HG02588 (cell line): ENCODE measurements around the gene NCOR1.

ENCODE experiments used
- ATAC-seq: cut with Tn5 transposase; IDR thresholded peaks from one replicate; pipeline ENCODE4 v1.9.1; 2021; ENCODE audit warnings: mild to moderate bottlenecking, moderate library complexity; ENCODE audit not compliant: unreplicated experiment

NCOR1 gene

DNA sequence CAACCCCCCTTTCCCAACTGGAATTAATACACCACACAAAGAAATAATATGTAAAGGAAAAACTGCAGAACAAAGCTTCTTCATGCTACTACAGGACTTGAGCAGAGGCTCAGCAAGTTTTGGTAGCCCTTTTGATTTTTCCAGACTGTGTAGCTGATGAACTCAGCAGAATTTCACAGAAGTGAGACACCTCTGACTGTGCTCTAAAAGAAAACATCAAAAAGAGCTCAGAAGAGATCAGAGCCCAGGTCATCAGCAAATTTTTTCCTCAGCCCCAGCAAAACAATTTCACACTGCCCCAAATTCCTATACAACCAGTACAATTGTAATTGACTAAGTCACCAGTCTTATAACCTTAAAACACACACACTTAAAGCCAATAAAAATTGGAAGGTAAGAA is 177.7 kb downstream of the NCOR1 start:
- no peak for ATAC-seq

DNA sequence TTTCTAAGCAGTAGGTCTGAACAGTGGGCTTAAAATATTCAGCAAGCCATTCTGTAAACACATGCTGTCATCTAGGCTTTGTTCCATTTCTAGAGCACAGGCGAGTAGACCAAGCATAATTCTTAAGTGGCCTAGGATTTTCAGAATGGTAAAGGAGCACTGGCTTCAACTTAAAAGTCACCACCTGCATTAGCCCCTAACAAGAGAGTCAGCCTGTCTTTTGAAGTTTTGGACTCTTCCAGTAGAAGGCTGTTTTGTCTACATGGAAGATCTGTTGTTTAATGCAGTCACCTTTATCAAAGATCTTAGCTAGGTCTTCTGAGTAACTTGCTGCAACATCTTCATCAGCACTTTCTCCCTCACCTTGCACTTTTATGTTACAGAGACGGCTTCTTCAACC is 179.1 kb downstream of the NCOR1 start:
- ATAC-seq, result no peak

DNA sequence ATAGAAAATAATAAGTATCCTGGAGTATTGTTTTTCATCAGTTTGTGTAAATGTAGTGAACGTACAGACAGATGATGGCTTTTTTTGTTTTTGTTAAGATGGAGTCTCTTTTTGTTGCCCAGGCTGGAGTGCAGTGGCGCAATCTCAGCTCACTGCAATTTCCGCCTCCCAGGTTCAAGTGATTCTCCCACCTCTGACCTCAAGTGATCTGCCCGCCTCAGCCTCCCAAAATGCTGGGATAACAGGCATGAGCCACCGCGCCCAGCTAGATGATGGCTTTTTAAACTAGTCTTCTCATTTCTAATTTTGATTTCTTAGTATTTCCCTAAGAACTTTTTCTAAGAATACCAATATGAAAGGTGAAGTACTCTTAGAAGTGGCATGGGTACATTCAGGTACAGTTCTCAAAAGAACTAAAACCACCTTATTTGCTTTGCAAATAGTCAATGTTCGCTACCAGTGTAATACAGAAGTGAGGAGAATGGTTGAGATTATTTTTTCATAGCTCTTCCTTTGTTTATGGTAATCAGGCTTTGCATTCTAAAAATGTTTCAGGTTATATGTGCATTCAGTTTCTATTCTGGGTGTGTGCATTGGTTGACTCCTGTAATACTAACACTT is 181.5 kb downstream of the NCOR1 start:
- no peak for ATAC-seq

DNA sequence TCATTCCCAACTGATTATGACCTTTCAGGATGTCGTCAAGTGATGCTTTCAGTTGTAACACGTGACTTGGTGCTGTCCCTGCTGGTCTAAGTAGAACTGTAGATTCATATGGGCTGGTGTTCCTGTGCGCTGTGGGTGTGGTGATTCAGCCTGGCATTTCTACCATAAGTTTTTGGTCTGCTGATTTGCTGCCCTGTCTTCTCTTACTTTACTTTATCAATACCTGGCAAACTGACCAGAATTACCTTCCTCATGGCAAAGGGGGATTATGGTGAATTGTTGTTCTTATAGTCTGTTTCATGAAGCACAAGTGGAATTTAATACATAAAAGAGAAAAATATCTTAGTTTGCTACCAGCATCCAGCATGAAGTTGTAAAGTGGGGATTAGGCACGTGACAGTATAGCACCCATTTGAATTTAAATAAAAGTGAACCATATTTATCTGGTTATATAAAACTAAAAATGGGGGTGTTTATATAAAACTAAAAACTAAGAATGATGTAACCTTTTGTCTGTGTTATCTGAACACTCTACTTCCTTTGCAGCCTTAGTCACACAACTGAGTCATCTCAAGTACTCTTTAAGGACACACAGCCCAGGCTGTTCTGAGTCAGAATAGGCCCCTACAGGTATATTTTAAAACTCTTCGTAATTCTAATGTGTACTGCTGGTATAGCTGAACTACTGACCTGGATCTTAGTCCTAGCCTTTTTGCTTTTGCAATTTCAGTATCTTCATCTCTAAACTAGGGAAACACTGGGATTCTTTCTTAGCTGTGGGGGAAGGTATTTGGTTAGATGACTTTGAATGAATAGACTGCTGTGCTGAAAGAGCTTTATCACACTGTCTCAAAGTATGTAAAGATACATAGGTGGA is 187.4 kb downstream of the NCOR1 start:
- peak; percentile 58 for ATAC-seq

DNA sequence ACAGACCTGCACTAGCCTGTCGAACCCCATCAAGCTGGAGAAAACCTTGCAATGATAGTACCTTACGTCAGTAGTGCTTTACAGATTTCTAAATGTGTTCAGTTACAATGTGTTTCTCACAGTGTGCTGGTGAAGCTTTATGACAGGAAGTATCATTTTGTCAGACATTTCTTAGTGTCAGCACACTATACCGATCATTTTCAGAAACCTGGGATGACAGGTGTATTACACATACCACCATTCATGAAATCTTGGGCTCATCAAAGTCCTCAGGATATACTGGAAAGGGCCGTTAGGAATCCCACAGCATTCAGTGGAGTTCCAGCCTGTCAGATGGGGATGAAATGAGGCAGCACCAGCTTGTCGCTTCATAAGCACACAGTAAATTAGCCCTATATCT is 188.4 kb downstream of the NCOR1 start:
- no peak for ATAC-seq

DNA sequence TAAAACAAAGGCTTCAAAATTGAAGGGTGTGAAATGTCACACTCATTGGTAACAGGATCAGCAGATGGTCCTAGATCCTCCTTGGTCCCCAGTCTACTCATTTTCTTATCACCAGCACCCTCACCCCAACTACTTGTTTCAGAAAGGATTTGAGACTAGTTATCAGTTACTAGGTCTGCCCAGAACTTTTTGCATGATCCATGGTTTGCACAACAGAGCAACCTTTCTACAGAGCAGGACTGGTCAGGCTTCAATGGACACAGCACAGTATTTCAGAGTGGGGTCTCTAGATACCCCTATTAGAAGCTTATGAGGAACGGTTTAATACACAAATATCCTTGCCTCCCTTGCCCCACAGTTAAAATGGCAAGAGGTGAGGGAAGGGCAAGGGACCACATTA is 190.1 kb downstream of the NCOR1 start:
- no peak for ATAC-seq

DNA sequence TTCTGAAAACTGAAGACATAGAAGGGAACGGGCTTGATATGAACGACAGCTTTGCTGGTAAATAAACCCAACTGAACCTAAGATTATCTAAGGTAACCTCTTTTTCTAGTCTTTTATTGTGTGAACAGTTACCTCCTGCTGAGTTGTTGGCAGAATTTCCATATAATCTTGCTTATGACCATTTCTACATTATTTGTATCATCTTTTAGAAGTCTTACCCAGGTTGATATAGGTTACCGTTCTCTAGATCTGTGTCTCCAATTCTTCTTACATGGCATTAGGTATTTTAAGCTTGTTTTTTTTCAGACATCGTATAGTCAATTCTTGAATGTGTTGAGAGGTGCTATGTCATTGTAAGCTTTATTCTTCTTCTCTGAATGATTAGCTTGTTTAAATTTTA is 191.5 kb downstream of the NCOR1 start:
- no peak for ATAC-seq

DNA sequence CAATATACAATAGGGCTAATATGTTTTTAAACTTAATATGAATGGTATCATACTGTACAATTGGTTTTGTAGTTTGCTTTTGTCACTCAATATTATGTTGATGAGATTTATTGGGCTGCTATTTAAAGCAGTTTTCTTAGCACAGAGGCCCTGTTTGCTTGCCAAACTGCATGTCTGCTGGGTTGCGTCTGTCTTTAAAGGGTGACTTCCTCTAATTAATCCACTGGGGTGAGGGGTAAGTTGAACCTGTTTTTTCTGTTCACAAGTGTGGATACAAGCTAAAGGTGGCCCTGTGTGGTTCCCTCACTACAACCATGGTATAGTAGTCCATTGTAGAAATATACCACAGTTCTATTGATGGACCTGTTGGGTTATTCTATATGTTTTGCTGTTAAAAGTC is 196.0 kb downstream of the NCOR1 start:
- no peak for ATAC-seq

DNA sequence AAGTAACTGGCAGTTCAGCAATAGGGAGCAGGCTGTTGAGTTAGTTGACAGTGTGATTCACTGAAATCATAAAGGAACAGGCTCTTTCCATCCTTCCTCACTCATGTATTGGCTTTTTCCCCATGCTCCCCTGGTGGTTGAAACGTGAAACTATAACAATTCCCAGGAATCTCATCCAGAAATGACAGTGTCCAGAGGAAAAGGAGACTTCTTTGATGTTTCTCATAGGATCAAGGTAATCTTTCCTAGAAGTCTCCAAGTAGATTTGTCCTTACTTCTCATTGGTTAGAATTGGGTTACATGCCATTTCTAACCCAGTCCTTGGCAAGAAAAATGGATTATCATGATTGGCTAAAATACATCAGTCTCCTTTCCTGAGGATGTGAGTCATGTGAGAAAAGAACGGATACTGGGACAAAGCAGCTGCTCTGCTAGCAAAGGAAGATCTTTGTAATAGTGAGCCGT is 201.4 kb downstream of the NCOR1 start:
- ATAC-seq, result no peak

DNA sequence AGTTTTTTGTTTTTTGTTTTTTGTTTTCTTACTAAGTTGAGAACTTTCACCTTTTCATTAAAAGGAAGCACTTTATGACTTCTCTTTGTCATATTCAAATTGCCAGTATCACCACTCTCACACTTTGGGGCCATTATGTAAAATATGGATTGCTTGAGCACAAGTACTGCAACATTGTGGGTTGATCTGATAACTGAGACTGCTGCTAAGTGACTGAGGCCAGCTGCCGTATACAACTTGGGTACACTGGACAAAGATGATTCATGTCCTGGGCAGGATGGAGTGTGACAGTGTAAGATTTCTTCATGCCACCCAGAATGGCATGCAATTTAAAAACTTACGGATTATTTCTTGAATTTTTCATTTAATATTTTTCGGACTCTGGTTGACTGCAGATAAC is 207.9 kb downstream of the NCOR1 start:
- ATAC-seq, result no peak

DNA sequence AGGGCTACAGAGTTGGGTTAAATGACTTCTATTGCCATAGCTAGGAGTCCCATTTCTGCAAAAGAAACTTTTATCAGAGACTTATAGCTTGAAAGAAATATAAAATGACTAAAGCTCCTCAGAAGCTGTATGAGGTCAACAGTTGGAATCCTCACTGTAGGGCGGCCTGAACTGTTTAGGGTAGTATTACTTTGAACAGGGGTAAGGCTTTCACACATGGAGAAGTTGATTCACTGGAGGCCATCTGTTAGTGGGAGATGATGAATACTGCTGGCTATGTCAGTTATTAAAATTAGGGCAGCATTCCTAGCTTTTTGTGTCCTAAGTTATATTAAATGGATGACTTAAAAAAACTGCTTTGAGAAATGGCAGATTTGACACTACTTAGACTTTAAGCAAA is 209.7 kb downstream of the NCOR1 start:
- no peak for ATAC-seq

DNA sequence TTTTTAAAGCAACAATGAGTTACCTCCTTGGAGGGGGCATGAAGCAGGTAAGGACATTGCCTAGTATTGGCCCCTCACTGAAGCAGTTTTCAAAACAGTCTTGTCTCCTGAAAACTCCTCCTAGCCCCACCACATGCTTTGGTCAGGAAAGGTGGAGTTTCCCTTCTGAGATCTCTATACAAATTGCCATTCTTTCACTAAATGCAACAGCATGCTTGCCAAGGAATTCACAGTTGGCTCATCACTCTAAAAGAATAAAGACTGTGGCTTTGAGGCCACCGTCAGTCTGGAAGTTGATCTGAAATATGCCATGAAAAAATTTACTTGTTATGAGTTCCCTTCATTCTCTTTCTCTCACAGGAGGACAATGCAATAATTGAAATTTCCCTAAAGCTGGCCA is 211.5 kb downstream of the NCOR1 start:
- ATAC-seq, result no peak

DNA sequence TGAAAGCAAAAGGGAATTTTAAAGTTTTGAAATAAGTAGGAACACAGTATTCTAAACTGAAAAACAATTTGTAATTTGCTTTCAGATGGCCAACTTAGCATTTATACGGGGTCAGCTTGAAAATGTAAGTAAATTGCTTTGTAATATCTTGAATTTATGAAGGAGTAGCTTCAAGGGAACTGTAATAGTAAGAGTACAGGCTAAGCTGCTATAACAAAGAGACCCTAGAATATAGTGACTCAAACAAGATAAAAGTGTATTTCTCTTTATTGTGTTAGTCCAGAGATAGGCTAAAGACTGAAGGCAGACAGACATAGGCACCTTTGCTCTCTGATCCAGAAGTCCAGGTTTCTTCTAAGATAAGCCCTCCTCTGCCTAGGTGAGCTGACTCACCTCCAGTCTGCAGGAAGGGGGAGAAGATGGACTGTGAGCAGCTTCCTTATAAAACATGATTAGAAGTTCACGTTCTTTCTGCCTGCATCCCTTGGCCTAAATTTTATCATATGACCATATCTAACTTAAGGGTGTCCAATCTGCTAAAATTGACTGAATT is 212.6 kb downstream of the NCOR1 start:
- ATAC-seq, result no peak

DNA sequence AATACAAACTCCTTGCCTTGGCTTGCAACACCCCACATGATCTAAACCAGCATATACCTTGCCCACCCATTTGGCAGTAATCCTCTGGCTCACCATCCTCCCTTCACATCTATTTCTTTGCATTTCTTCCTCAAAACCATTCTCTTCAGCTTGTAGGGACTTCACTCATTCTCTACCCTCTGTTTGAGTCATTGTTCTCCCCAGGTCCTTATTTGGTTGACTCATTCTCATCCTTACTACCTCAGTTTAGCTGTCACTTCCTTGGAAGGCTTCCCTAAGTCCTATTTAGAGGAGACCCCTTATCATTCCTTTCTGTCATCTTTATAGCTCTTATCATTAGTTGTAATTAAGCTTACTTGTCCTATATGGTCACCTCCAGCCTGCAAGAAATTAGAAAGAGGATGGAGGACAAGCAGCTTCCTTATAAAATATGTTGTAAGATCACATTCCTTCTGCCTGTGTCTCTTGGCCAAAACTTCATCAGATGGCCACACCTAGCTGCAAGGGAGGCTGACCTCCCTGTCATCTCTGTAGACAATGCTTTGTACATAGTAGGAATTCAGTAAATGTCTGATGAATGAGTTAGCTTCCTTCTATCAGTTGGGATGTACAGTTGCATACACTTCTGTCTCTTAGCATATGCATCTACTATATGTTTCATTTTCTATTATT is 214.0 kb downstream of the NCOR1 start:
- ATAC-seq, result no peak

DNA sequence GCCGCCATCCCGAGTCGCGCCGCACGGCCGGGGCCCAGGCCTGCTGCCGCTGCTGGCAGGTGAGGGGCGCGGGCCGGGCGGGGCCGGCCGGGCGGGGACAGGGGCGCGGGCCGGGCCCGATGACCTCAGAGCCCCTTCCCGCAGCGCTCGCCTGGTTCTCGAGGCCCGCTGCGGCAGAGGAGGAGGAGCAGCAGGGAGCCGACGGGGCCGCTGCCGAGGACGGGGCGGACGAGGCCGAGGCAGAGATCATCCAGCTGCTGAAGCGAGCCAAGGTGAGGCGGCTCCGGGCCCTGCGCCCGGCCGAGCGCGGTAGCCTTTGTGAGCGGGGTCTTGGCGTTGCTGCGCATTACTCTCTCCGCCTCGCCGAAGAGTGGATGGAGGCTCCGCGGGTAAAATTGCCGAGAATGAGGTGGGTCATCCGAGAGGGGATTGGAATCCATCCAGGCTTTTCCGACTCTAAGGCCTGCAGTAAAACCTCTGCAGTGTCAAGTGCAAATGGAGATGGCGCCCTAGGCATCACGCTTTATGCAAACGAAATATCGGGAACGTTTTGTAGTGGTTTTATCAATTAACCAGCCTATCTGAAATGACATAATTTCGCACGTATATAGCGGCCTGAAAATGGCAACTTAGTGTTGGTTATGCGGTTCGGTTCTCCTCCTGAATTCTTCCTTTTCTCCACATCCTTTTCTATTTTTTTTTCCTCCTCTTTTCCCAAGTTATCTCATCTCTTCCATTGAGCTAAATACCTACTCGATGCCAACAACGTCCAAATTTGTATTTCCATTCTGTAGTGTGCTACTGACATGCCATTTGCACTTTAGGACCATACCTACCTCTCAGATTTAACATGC is 215.1 kb downstream of the NCOR1 start:
- peak; percentile 39 for ATAC-seq

DNA sequence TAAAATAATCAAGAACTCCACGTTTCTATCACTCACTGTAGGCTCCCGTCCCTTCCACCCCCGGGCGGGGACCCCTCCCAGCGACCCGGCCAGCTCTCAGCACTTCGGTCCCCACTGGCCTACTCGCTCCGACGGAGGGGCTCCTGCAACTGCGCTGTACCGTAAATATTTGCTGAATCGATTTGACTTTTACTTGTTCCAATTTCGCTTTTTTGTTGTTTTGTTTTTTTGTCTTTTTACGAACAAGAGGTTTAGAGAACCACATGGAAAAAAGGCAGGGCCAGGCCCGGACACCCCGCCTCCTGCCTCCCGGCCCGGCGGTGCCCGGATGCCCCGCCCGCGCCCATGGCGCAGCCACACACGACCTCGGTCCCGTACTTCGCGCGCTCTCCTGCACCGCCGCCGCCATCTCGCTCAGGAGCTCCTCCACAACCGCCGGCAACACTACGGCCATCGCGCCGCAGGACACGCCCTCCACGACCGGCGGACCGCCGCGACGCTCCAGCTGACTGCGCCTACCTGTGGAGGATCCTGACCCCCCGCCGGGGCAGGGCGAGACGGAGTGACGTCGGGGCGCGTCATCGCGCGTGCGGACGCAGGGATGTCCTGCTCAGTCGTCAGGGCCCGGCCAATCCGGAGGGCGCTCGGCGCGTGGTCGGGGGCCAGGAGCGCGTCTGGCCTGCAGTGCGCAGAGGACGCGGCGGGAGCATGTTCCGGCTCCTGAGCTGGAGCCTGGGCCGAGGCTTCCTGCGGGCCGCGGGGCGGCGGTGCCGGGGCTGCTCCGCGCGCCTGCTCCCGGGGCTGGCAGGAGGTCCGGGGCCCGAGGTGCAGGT is 216.0 kb downstream of the NCOR1 start, which contains the start of the genes TTC19 and ZSWIM7:
Gene TTC19, plus strand, starts transcription at position 684 of the 833 bp plus-strand sequence. Its CDS starts 25 bp downstream, at position 709.
Gene ZSWIM7, minus strand, starts transcription at position 564 of the 833 bp plus-strand sequence. Its CDS starts 110 bp downstream, at position 454.
- peak; percentile 94 for ATAC-seq

DNA sequence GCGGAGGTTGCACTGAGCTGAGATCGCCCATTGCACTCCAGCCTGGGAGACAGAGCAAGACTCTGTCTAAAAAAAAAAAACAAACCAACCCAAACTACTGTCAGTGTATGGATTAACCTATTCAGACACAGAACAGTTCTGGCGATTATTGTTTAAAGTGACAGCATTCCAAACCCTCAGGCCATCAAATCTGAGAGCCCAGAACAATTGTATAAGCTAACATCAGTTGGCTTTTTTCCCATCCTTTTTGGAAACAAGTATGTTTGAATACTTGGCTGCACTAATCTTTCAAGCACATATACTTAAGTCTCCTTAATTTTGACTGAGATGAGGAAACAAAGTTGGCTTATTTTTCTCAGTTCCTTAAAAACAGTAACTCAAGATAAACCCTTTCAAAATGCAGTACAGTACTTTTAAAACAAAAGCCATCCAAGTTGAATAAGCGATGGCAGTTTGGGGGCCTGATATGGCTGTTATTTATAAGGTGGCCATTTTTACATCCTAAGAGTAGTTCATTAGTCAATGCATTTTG is 217.2 kb downstream of the NCOR1 start:
- ATAC-seq, result no peak

DNA sequence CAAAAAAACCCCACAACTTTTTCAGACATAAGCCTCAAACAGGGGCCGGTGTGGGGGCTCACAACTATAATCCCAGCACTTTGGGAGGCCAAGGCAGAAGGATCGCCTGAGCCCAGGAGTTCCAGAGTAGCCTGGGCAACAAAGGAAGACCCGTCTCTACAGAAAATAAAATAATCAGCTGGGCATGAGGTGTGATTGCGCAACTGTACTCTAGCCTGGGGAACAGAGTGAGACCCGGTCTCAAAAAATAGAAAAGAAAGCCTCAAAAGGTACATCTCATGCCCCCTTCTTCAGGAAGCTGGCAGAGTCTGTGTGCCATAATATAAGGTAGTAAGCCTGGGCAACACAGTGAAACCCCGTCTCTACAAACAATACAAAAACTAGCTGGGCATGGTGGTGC is 219.0 kb downstream of the NCOR1 start:
- no peak for ATAC-seq
